SK-N-SH (cell line): ENCODE results near the gene PGD. TPM values are rescaled to one million over a fixed set of nuclear protein-coding genes. Genes with fewer than 3 reads are reported as not detected.
"Not testable (repeated sequence)": the region's sequence is repeated elsewhere in the genome, so short reads cannot be mapped to it uniquely, and the experiment has no call there.

Source experiments
- CTCF ChIA-PET: fragments of 300-600, 350-600 bp; formaldehyde crosslinking; extraction: SDS; loops from one replicate; lab custom pipeline; 2021; lab: Yijun Ruan, JAX
- POLR2A ChIA-PET: fragments of 350-600 bp; sonication (Branson Sonifier 250); formaldehyde crosslinking; extraction: SDS; loops from one replicate; lab custom pipeline; 2020; ENCODE audit warnings: antibody characterized with exemption, inconsistent platforms; lab: Yijun Ruan, JAX
- DNase-seq: peaks from one replicate; pipeline ENCODE4 v3.0.0; 2012
- H2AFZ ChIP-seq: fragments of 200-600 bp; sonication (generic); 2 replicates; pipeline ENCODE4 v1.8.1; 2016; ENCODE audit warnings: antibody characterized with exemption, mild to moderate bottlenecking, low read depth
- H3F3A ChIP-seq: fragments of 200-600 bp; sonication (generic); replicated peaks from 2 replicates; pipeline ENCODE3; 2016; ENCODE audit warnings: antibody characterized with exemption, mild to moderate bottlenecking; ENCODE audit not compliant: insufficient read depth
- H3K27ac ChIP-seq, 2 experiments: fragments of 200-500 bp in 1 of 2; fragments of 200-600 bp in 1 of 2; sonication (Bioruptor generic) in 1 of 2; sonication (generic), shearing (Covaris generic) in 1 of 2; 2 replicates each; pipeline versions ENCODE4 v1.5.1 to v1.6.1; 2014 to 2016; ENCODE audit warnings: low read depth in 2 of 2, inconsistent platforms in 1 of 2, low read length in 1 of 2, mild to moderate bottlenecking in 1 of 2, mixed read lengths in 1 of 2
- H3K27me3 ChIP-seq: fragments of 200-600 bp; sonication (generic), shearing (Covaris generic); 2 replicates; pipeline ENCODE4 v1.6.1; 2016; ENCODE audit warnings: mixed run types; ENCODE audit not compliant: insufficient read depth
- H3K36me3 ChIP-seq, 2 experiments: fragments of 200-500 bp in 1 of 2; fragments of 200-600 bp in 1 of 2; sonication (Bioruptor generic) in 1 of 2; sonication (generic) in 1 of 2; replicated peaks in 1 of 2; 2 replicates each; pipeline versions ENCODE3 to v1.5.1; 2014 to 2016; ENCODE audit warnings: low read length in 1 of 2, mild to moderate bottlenecking in 1 of 2; ENCODE audit not compliant: insufficient read depth in 2 of 2, control insufficient read depth in 1 of 2
- H3K4me1 ChIP-seq, 2 experiments: fragments of 200-500 bp in 1 of 2; fragments of 200-600 bp in 1 of 2; sonication (Bioruptor generic) in 1 of 2; sonication (generic), shearing (Covaris generic) in 1 of 2; 2 replicates each; pipeline versions ENCODE4 v1.5.1 to v1.6.1; 2014 to 2016; ENCODE audit warnings: low read depth in 1 of 2, low read length in 1 of 2, mixed run types in 1 of 2; ENCODE audit not compliant: insufficient read depth in 2 of 2, control insufficient read depth in 1 of 2
- H3K4me2 ChIP-seq: fragments of 200-600 bp; sonication (generic), shearing (Covaris generic); 2 replicates; pipeline ENCODE4 v1.6.1; 2017; ENCODE audit warnings: mixed run types
- H3K4me3 ChIP-seq, 2 experiments: fragments of 200-500 bp in 1 of 2; fragments of 200-600 bp in 1 of 2; sonication (Bioruptor generic) in 1 of 2; sonication (generic), shearing (Covaris generic) in 1 of 2; 2 replicates each; pipeline versions ENCODE4 v1.5.1 to v1.8.1; 2014 to 2016; ENCODE audit warnings: low read depth in 2 of 2, inconsistent platforms in 1 of 2, low read length in 1 of 2, mild to moderate bottlenecking in 1 of 2, mixed read lengths in 1 of 2, moderate library complexity in 1 of 2
- H3K79me2 ChIP-seq: fragments of 200-600 bp; sonication (generic); 2 replicates; pipeline ENCODE4 v1.8.1; 2017; ENCODE audit warnings: mild to moderate bottlenecking; ENCODE audit not compliant: insufficient read depth
- H3K9ac ChIP-seq: fragments of 200-600 bp; sonication (generic); 2 replicates; pipeline ENCODE4 v1.6.1; 2017; ENCODE audit warnings: mixed run types
- H3K9me2 ChIP-seq: fragments of 200-600 bp; sonication (generic); 2 replicates; pipeline ENCODE4 v1.6.1; 2017; ENCODE audit warnings: mixed run types
- H3K9me3 ChIP-seq: fragments of 200-600 bp; sonication (generic); 2 replicates; pipeline ENCODE4 v1.6.1; 2017; ENCODE audit warnings: mixed run types, mild to moderate bottlenecking, moderate library complexity
- H4K20me1 ChIP-seq: fragments of 200-600 bp; sonication (generic); 2 replicates; pipeline ENCODE4 v1.6.1; 2017; ENCODE audit warnings: mild to moderate bottlenecking, mixed run types; ENCODE audit not compliant: insufficient read depth
- EP300 ChIP-seq, 2 experiments: IDR thresholded peaks; 2 replicates each; pipeline versions ENCODE4 v1.4.0 to v1.6.1; 2012; ENCODE audit warnings: borderline replicate concordance in 1 of 2, low read depth in 1 of 2, low read length in 1 of 2
- FOXJ3 ChIP-seq: sonication (generic); formaldehyde crosslinking; IDR thresholded peaks from 2 replicates; pipeline ENCODE4 v1.5.1; 2020; ENCODE audit warnings: mild to moderate bottlenecking, missing genetic modification reagents
- FOXM1 ChIP-seq: IDR thresholded peaks from 2 replicates; pipeline ENCODE4 v1.4.0; 2012; ENCODE audit warnings: low read depth, mild to moderate bottlenecking
- MEF2A ChIP-seq: IDR thresholded peaks from 2 replicates; pipeline ENCODE4 v1.4.0; 2012; ENCODE audit warnings: low read depth, borderline replicate concordance
- NFIC ChIP-seq: IDR thresholded peaks from 2 replicates; pipeline ENCODE4 v1.4.0; 2012; ENCODE audit warnings: borderline replicate concordance
- NRF1 ChIP-seq: IDR thresholded peaks from 2 replicates; pipeline ENCODE4 v1.6.1; 2012; ENCODE audit warnings: low read depth, mild to moderate bottlenecking, low read length
- POLR2AphosphoS5 ChIP-seq: IDR thresholded peaks from 2 replicates; pipeline ENCODE4 v1.6.1; 2012; ENCODE audit warnings: low read depth, low read length
- RFX5 ChIP-seq: IDR thresholded peaks from 2 replicates; pipeline ENCODE4 v1.6.1; 2012; ENCODE audit warnings: mild to moderate bottlenecking, improper control_type of control experiment, low read length
- RXRA ChIP-seq: IDR thresholded peaks from 2 replicates; pipeline ENCODE4 v1.4.0; 2012; ENCODE audit warnings: low read depth, mild to moderate bottlenecking, borderline replicate concordance
- SMC3 ChIP-seq: IDR thresholded peaks from 2 replicates; pipeline ENCODE4 v1.6.1; 2012; ENCODE audit warnings: low read depth, low read length, improper control_type of control experiment
- TAF1 ChIP-seq: IDR thresholded peaks from 2 replicates; pipeline ENCODE4 v1.6.1; 2012; ENCODE audit warnings: low read depth, mild to moderate bottlenecking, low read length, moderate library complexity, borderline replicate concordance
- ZBTB33 ChIP-seq: IDR thresholded peaks from 2 replicates; pipeline ENCODE4 v1.4.0; 2012; ENCODE audit warnings: low read depth, borderline replicate concordance
- WGBS: methylation state at CpG from one replicate; pipeline ENCODE4 v1.1.6; 2017; ENCODE audit warnings: low lambda C conversion rate; 5-methylcytosine and 5-hydroxymethylcytosine counted together
- polyA plus RNA-seq, 3 experiments: library from polyadenylated mRNA; depleted of rRNA; stranded (reverse); fragments of >200 nt; gene quantifications; 2 replicates each; pipeline ENCODE4 v1.2.3, GENCODE V29; 2012
- TF ChIP-seq, protein P1 (sequence below): IDR thresholded peaks from 2 replicates; pipeline ENCODE4 v1.4.0; 2012; ENCODE audit warnings: low read depth, borderline replicate concordance

PGD gene
- polyA plus RNA-seq, 1 of the 3 experiments (the other 2 are of a cell fraction) = 76.2 TPM

- no peak overlapping the region for H3K4me2 ChIP-seq
- no peak overlapping the region for H3K4me3 ChIP-seq
- H3K36me3 ChIP-seq = peaks cover 10 to 11% of the 10 kb centered on the region in 2 experiments
- WGBS = 82% methylated on average over 8 of the region's 8 CpGs
- ChIA-PET CTCF (interaction anchor here (2.3 to 4.1 kb wide), 2 partner anchors 47 to 70 kb away, joined by 15 to 20 read pairs; no protein-coding TSS in a partner anchor), POLR2A (no interaction called here)
- no peak overlapping the region for H3K27ac ChIP-seq
- TF ChIP-seq NFIC (no peak), FOXJ3 (CRISPR knock-in tag) (no peak)
- no peak for DNase-seq
- no peaks in the 10 kb centered on the region for H3K27me3 ChIP-seq
- H3K4me1 ChIP-seq = peaks cover 0 to 4% of the 10 kb centered on the region in 2 experiments; a peak in 1 of 4 replicates
- no peaks in the 10 kb centered on the region for H4K20me1 ChIP-seq
- no peak overlapping the region for H3K9ac ChIP-seq
- H2AFZ ChIP-seq = no peak overlapping the region
- H3K9me3 ChIP-seq = no peaks in the 10 kb centered on the region
- H3K9me2 ChIP-seq = no peaks in the 10 kb centered on the region
- peaks cover 7% of the 10 kb centered on the region for H3F3A ChIP-seq
- no peaks in the 10 kb centered on the region for H3K79me2 ChIP-seq
Observed at GRCh38 chr1:10424651-10425050, 25.8 kb downstream of the PGD start.

DNA sequence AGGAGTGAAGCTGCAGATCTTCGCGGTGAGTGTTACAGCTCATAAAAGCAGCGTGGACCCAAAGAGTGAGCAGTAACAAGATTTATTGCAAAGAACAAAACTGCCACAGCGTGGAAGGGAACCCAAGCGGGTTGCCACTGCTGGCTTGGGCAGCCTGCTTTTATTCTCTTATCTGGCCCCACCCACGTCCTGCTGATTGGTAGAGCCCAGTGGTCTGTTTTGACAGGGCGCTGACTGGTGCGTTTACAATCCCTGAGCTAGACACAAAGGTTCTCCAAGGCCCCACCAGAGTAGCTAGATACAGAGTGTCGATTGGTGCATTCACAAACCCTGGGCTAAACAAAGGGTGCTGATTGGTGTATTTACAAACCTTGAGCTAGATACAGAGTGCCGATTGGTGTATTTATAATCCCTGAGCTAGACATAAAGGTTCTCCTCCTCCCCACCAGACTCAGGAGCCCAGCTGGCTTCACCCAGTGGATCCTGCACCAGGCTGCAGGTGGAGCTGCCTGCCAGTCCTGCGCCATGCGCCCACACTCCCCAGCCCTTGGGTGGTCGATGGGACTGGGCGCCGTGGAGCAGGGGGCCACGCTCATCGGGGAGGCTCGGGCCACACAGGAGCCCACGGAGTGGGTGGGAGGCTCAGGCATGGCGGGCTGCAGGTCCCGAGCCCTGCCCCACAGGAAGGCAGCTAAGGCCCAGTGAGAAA, 27.1 kb downstream of the PGD start:
- not testable (repeated sequence) for DNase-seq, H4K20me1 ChIP-seq, H3K79me2 ChIP-seq, H3K27ac ChIP-seq, H3K4me3 ChIP-seq, H3K27me3 ChIP-seq, H3K9ac ChIP-seq, H3K9me3 ChIP-seq, H3K36me3 ChIP-seq, H3K9me2 ChIP-seq, H3K4me2 ChIP-seq, H2AFZ ChIP-seq, H3F3A ChIP-seq, H3K4me1 ChIP-seq
- WGBS = 93% methylated on average over 9 of the region's 21 CpGs
- ChIA-PET CTCF (interaction anchor here (1.5 to 4.1 kb wide), 3 partner anchors 49 to 641 kb away, joined by 4 to 20 read pairs (median 15); no protein-coding TSS in a partner anchor), POLR2A (interaction anchor here (1.1 kb wide), 1 partner anchor 27 kb away, joined by 3 read pairs; the partner anchor contains the start of gene PGD)

- H2AFZ ChIP-seq, H3K79me2 ChIP-seq, H3K9ac ChIP-seq, H3K27ac ChIP-seq, H3K36me3 ChIP-seq, H3K4me2 ChIP-seq, H3K9me3 ChIP-seq, DNase-seq, H3K4me3 ChIP-seq, H4K20me1 ChIP-seq, H3F3A ChIP-seq, POLR2A ChIA-PET, H3K9me2 ChIP-seq, H3K27me3 ChIP-seq: not testable (repeated sequence)
- CTCF ChIA-PET = interaction anchor here (1.5 to 4.1 kb wide), 2 partner anchors 49 to 642 kb away, joined by 4 to 20 read pairs; no protein-coding TSS in a partner anchor
- WGBS = no CpG with 5 or more reads among the region's 21 CpGs
- peaks cover 3 to 13% of the 10 kb centered on the region in 2 experiments; a peak in 1 of 4 replicates for H3K4me1 ChIP-seq
Observed at GRCh38 chr1:10426535-10426848, 27.6 kb downstream of the PGD start.

DNA sequence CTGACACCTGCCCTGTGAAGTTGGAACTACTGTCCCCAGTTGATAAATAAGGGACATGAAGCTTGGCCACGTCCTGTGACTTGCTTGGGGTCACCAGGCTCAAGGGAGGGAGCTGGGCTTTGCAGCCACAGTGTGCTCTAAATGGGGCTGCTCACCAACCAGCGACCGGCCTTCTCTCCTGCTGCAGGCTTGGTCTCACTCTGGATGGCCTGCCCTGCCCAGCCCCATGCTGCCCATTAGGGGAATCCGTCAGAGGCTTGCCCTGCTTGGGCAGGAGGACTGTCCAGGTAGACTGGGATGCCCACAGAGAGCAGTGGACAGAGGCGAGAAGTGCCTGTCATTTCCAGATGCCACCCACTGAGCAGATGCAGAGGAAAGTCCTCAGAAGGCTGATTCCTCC, 30.1 kb downstream of the PGD start:
- no peak overlapping the region for H3K9ac ChIP-seq
- no peak overlapping the region for H2AFZ ChIP-seq
- peaks cover 3 to 12% of the 10 kb centered on the region in 2 experiments; a peak in 1 of 4 replicates for H3K4me1 ChIP-seq
- no peaks in the 10 kb centered on the region for H3K36me3 ChIP-seq
- H3K4me2 ChIP-seq = no peak overlapping the region
- ChIA-PET CTCF (interaction anchor here (0.7 to 10.8 kb wide), 17 partner anchors 8 to 450 kb away, joined by 3 to 203 read pairs (median 6); partner anchors contain the start of genes CORT and KIF1B), POLR2A (interaction anchor here (0.6 kb wide), 2 partner anchors 9 to 557 kb away, joined by 3 read pairs; no protein-coding TSS in a partner anchor)
- H3K9me3 ChIP-seq = no peaks in the 10 kb centered on the region
- H3K27ac ChIP-seq = no peak overlapping the region
- H3K9me2 ChIP-seq = no peaks in the 10 kb centered on the region
- H3K4me3 ChIP-seq = no peak overlapping the region
- no peaks in the 10 kb centered on the region for H4K20me1 ChIP-seq
- 81% methylated on average over 2 of the region's 5 CpGs for WGBS
- H3K27me3 ChIP-seq = no peaks in the 10 kb centered on the region
- H3K79me2 ChIP-seq = peaks cover 18% of the 10 kb centered on the region
- H3F3A ChIP-seq = peaks cover 3% of the 10 kb centered on the region
- no peak for DNase-seq
- TF ChIP-seq NRF1 (no peak), TAF1 (no peak), FOXM1 (no peak), EP300 (IDR thresholded peaks at IDR 0.05; ENCODE audit: borderline replicate concordance in 1 of 2, low read depth in 1 of 2, low read length in 1 of 2) (no peak), MEF2A (no peak), SMC3 (no peak), RFX5 (no peak), RXRA (no peak), ZBTB33 (no peak), POLR2AphosphoS5 (no peak)
- TF ChIP-seq, protein P1, sequence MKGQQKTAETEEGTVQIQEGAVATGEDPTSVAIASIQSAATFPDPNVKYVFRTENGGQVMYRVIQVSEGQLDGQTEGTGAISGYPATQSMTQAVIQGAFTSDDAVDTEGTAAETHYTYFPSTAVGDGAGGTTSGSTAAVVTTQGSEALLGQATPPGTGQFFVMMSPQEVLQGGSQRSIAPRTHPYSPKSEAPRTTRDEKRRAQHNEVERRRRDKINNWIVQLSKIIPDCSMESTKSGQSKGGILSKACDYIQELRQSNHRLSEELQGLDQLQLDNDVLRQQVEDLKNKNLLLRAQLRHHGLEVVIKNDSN = no peak
